HUES64 (cell line): ENCODE results near the gene PYHIN1.

Experiments used
- H3K27ac ChIP-seq: 2 replicates; pipeline ENCODE4 v1.7.0; 2013; ENCODE audit warnings: low read depth, low read length, inconsistent platforms
- H3K27me3 ChIP-seq: 2 replicates; pipeline ENCODE4 v1.6.1; 2013; ENCODE audit warnings: mild to moderate bottlenecking, low read length; ENCODE audit not compliant: insufficient read depth
- H3K36me3 ChIP-seq: 2 replicates; pipeline ENCODE4 v1.6.1; 2013; ENCODE audit warnings: mild to moderate bottlenecking, low read length; ENCODE audit not compliant: insufficient read depth
- H3K4me1 ChIP-seq: 2 replicates; pipeline ENCODE4 v1.6.1; 2013; ENCODE audit warnings: mild to moderate bottlenecking, low read length, moderate library complexity; ENCODE audit not compliant: insufficient read depth
- H3K4me3 ChIP-seq: 2 replicates; pipeline ENCODE4 v1.5.1; 2013; ENCODE audit warnings: mild to moderate bottlenecking, low read length, moderate library complexity
- H3K9ac ChIP-seq: 2 replicates; pipeline ENCODE4 v1.6.1; 2013; ENCODE audit warnings: mild to moderate bottlenecking, low read depth, low read length
- H3K9me3 ChIP-seq: 2 replicates; pipeline ENCODE4 v1.6.1; 2013; ENCODE audit warnings: low read depth, low read length; ENCODE audit not compliant: insufficient read depth
- WGBS: fragments of 150-250, 120-280 bp; methylation state at CpG from one replicate; pipeline ENCODE4 v1.1.7; 2013; ENCODE audit warnings: missing lambda C conversion rate; 5-methylcytosine and 5-hydroxymethylcytosine counted together

Gene PYHIN1

DNA sequence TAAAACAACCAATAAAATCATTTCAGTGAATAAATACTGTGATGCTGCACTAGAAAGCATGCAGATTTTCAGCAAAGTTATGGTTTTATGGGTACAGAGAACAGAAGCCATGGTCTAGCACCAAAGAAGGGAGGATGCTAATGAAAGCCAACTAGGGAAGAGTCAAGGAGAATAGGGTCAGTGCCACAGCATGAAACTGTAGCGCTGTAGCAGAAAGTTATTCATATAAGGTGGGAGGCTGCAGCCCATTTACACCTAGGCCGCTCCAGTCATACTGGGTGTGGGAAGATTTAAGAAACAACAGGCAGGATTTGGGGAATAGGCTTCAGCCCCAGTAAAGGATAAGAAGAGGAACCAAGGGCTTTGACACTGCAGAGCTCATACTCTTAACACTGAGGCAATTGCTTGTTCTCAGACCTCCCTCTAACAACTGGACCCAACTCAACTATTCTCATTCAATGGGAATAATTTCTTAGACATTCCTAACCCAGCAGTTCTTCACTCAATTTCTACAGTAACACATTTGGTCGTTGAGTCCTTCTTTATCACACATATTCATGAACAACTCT is 82.7 kb downstream of the PYHIN1 start:
- Histone ChIP-seq H3K9ac (no peak overlapping the region), H3K9me3 (no peaks in the 10 kb centered on the region), H3K4me3 (no peak overlapping the region), H3K27ac (no peak overlapping the region), H3K36me3 (peaks cover 24% of the 10 kb centered on the region; the same call in 1 of the 2 replicates), H3K27me3 (no peaks in the 10 kb centered on the region), H3K4me1 (peaks cover 13% of the 10 kb centered on the region)
- WGBS = 96% methylated on average over 3 of the region's 3 CpGs

DNA sequence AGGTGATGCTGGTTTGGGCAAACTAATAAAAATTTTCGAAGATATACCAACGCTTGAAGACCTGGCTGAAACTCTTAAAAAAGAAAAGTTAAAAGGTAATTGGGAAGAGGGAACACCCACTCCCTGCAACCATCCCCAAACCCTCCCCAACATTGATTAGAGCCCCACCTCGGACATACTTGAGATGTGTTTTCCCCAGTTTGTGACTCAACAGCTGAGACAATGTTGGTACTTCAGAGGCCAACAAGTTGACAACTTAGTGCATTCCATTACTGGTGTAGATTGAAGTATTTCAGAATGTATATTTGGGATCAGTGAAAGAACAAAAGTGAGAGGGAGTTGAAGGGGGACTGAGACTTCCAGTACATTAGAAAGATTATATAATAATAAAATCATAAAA is 83.5 kb downstream of the PYHIN1 start:
- no peaks in the 10 kb centered on the region for H3K27me3 ChIP-seq
- H3K9ac ChIP-seq = no peak overlapping the region
- H3K9me3 ChIP-seq = no peaks in the 10 kb centered on the region
- H3K36me3 ChIP-seq = peaks cover 24% of the 10 kb centered on the region; the same call in 1 of the 2 replicates
- H3K27ac ChIP-seq = no peak overlapping the region
- 95% methylated on average over 3 of the region's 3 CpGs for WGBS
- no peak overlapping the region for H3K4me3 ChIP-seq
- peaks cover 6% of the 10 kb centered on the region for H3K4me1 ChIP-seq

DNA sequence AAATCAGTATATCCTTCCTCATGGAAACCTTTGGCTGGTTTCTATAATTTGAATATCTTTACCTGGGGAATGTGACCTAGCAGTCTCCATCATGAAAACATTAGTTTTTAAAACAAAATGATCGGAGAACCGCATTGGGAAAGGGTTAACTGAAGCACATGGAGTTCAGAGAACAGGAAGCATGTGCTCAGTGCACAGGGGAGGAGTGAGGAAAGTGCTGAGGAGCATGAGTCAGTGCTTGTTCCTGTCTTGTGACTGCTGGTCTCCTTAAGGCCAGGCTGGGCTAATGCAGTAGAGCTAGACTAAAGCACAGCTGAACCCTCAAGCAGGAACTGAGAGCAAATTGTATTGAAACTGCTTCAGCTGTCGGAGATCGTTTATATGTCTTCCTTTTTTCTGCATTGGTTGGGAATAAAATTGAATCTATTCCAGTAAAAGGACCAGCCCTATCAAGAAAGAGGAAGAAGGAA is 84.1 kb downstream of the PYHIN1 start:
- peaks cover under 1% of the 10 kb centered on the region; the same call in 1 of the 2 replicates for H3K4me1 ChIP-seq
- H3K9me3 ChIP-seq = no peaks in the 10 kb centered on the region
- H3K27ac ChIP-seq = no peak overlapping the region
- no peaks in the 10 kb centered on the region for H3K27me3 ChIP-seq
- 96% methylated on average over 4 of the region's 4 CpGs for WGBS
- peaks cover 26% of the 10 kb centered on the region; the same call in 1 of the 2 replicates for H3K36me3 ChIP-seq
- no peak overlapping the region for H3K4me3 ChIP-seq
- no peak overlapping the region for H3K9ac ChIP-seq

DNA sequence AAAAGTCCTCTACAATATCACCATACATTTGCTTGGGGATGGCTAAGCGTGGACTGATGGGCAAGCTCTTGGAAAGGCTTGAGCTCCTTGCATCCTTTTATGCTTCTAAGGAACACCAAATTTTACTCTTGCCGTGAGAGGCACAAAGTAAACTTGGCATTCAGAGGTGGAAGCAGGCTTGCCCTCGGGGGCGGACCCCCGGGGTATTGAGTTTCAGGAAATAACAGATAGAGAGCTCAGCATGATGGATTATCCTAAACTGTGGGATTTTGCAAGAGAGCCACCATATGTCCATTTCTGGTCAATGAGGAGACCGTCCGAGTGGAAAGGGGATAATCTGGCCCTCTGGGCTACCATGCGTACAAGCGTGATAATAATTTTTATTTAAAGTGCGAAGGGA is 92.4 kb downstream of the PYHIN1 start:
- H3K4me3 ChIP-seq = no peak overlapping the region
- peaks cover 5% of the 10 kb centered on the region; the same call in 1 of the 2 replicates for H3K36me3 ChIP-seq
- H3K27ac ChIP-seq = no peak overlapping the region
- no peak overlapping the region for H3K9ac ChIP-seq
- H3K4me1 ChIP-seq = peaks cover 14% of the 10 kb centered on the region
- H3K27me3 ChIP-seq = no peaks in the 10 kb centered on the region
- no peaks in the 10 kb centered on the region for H3K9me3 ChIP-seq
- 82% methylated on average over 10 of the region's 10 CpGs for WGBS

DNA sequence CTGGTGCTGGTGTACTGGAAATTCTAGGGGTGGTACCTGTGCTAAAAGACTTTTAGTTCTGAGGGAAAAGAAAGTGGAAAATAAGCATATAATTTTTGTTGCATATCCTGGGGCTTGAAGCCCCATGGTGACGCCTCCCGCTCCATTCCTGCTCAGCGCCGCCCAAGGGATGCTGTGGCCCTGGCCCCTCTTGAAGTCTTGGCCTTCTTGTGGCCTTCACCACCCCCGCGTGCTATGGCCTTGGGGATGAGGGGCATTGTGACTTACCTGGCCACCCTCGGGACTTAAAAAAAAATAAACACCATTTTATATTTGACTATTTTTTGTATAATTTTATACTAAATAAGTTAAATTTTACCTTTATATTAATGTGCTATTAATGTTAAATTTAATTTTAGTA is 93.7 kb downstream of the PYHIN1 start:
- no peaks in the 10 kb centered on the region for H3K9me3 ChIP-seq
- no peaks in the 10 kb centered on the region for H3K27me3 ChIP-seq
- peaks cover 1% of the 10 kb centered on the region; the same call in 1 of the 2 replicates for H3K36me3 ChIP-seq
- peaks cover 14% of the 10 kb centered on the region for H3K4me1 ChIP-seq
- H3K9ac ChIP-seq = no peak overlapping the region
- no peak overlapping the region for H3K4me3 ChIP-seq
- H3K27ac ChIP-seq = no peak overlapping the region
- WGBS = 98% methylated on average over 4 of the region's 7 CpGs
